Endothelial cell of umbilical vein (primary cell): ENCODE data around the gene IL16.

Experiments
- CTCF ChIP-seq, 2 donors: IDR thresholded peaks; 1 replicate in 1 of 2; 2 replicates in 1 of 2; pipeline ENCODE4 v1.5.1; 2011; ENCODE audit warnings: low read length in 2 of 2, mild to moderate bottlenecking in 2 of 2, moderate library complexity in 2 of 2, control low read depth in 1 of 2, inconsistent platforms in 1 of 2, low read depth in 1 of 2; ENCODE audit not compliant: insufficient read depth in 1 of 2; ENCODE audit errors: extremely low read depth in 1 of 2
- EZH2 ChIP-seq: IDR thresholded peaks from 2 replicates; pipeline ENCODE4 v1.6.1; 2012; ENCODE audit warnings: borderline replicate concordance, low read depth, mild to moderate bottlenecking, moderate library complexity, low read length, inconsistent platforms; ENCODE audit not compliant: severe bottlenecking
- FOS ChIP-seq: IDR thresholded peaks from 2 replicates; pipeline ENCODE4 v1.6.1; 2011; ENCODE audit warnings: mild to moderate bottlenecking, low read length, moderate library complexity, borderline replicate concordance; ENCODE audit not compliant: insufficient read depth
- MYC ChIP-seq: IDR thresholded peaks from one replicate; pipeline ENCODE4 v1.6.1; 2011; ENCODE audit warnings: mild to moderate bottlenecking, low read depth, low read length

GRCh38 chr15:81189583-81190283 lies 6.9 kb upstream of the IL16 start:
- TF ChIP-seq EZH2 (no peak), CTCF (IDR thresholded peaks at IDR 0.05; ENCODE audit: extremely low read depth in 1 of 2, insufficient read depth in 1 of 2, low read depth in 1 of 2, low read length in 2 of 2) (no peak), FOS (no peak), MYC (no peak)
